ENCODE data around the gene FERMT3. TPM values are rescaled to one million over a fixed set of nuclear protein-coding genes. Genes with fewer than 3 reads are reported as not detected.

The FERMT3 gene
- total and polyA plus RNA-seq, 2 of the 8 experiments (the other 6 are each of a cell fraction or from before 2014, with no cell fraction given) = 1.4 to 3.7 TPM

- H4K20me1 ChIP-seq (replicated peaks in 1 of 2; ENCODE audit: control insufficient read depth in 1 of 2, insufficient read depth in 2 of 2, low read length in 2 of 2) = peaks cover 0 to 6% of the 10 kb centered on the region in 2 experiments
- no peak overlapping the region for H2BK20ac ChIP-seq (ENCODE audit: low read length)
- no peak overlapping the region for H2BK5ac ChIP-seq (ENCODE audit: low read depth, low read length)
- H3K4me3 ChIP-seq (ENCODE audit: extremely low read depth in 1 of 4, insufficient read depth in 2 of 4, low read depth in 3 of 4, low read length in 4 of 4) = no peak overlapping the region
- H3K36me3 ChIP-seq (ENCODE audit: control insufficient read depth in 2 of 4, insufficient read depth in 4 of 4, low read length in 3 of 4) = 0 out of 8 replicates have a peak, but pooled peaks cover 0 to 3% (median 1%) of the 10 kb centered on the region in 4 experiments
- H3K4me1 ChIP-seq (replicated peaks in 1 of 4; ENCODE audit: control insufficient read depth in 3 of 4, insufficient read depth in 4 of 4, low read length in 3 of 4) = peaks cover 0 to 19% (median 6%) of the 10 kb centered on the region in 4 experiments; a peak in 6 of 7 replicates
- no peak overlapping the region for H3K4ac ChIP-seq (replicated peaks; ENCODE audit: insufficient read length, low read depth, low read length)
- POLR2A ChIA-PET (ENCODE audit: partially characterized antibody) = interaction anchor here (0.8 to 11.9 kb wide), 7 partner anchors 9 to 47 kb away, joined by 3 to 190 read pairs (median 4); partner anchors contain the start of genes FERMT3, FKBP2, PLCB3 and PPP1R14B
- DNase-seq (ENCODE audit: low read depth in 1 of 2, low spot score in 2 of 2) (no peak), FAIRE-seq (no peak)
- no peak overlapping the region for H2BK15ac ChIP-seq (ENCODE audit: low read length)
- no peak overlapping the region for H2AFZ ChIP-seq (ENCODE audit: low read length)
- no peak overlapping the region for H4K91ac ChIP-seq (replicated peaks; ENCODE audit: insufficient read length, low read length)
- no peak overlapping the region for H3K56ac ChIP-seq (replicated peaks; ENCODE audit: insufficient read length, low read depth, low read length)
- CTCF ChIA-PET (ENCODE audit: partially characterized antibody) = interaction anchor here (0.6 to 8.6 kb wide), 7 partner anchors 9 to 1023 kb away, joined by 3 to 51 read pairs (median 8); partner anchors contain the start of genes FERMT3 and PLCB3
- H2BK12ac ChIP-seq (ENCODE audit: low read depth, low read length) = no peak overlapping the region
- no peak overlapping the region for H2BK120ac ChIP-seq (replicated peaks; ENCODE audit: low read depth, low read length)
- H3K4me2 ChIP-seq (ENCODE audit: insufficient read depth in 1 of 2, low read depth in 2 of 2, low read length in 2 of 2) = peak overlapping the region in 1 of 2 experiments; percentile 80; a peak in 1 of 4 replicates
- H3K9ac ChIP-seq (replicated peaks in 1 of 4; ENCODE audit: extremely low read depth in 1 of 4, low read depth in 3 of 4, low read length in 3 of 4) = no peak overlapping the region
- H4K8ac ChIP-seq (ENCODE audit: extremely low read depth, insufficient read depth, low read length) = no peak overlapping the region
- no peak overlapping the region for H3K27ac ChIP-seq (ENCODE audit: low read depth, low read length)
- H3K14ac ChIP-seq (ENCODE audit: insufficient read length) = no peak overlapping the region
- WGBS, 2 experiments (ENCODE audit: extremely low coverage in 1 of 2, insufficient coverage in 1 of 2, insufficient read length in 1 of 2, insufficient replicate concordance in 2 of 2, low coverage in 1 of 2, low lambda C conversion rate in 2 of 2, missing lambda C conversion rate in 1 of 2) = 94% methylated on average over 8 of the region's 8 CpGs; no CpG with 5 or more reads in 1 of the 2 experiments
- peaks cover 15% of the 10 kb centered on the region for H3K23me2 ChIP-seq (ENCODE audit: low read depth, low read length)
- no peak for TF ChIP-seq YY1 (IDR thresholded peaks at IDR 0.05; ENCODE audit: low read depth, low read length)
- no peak overlapping the region for H2AK5ac ChIP-seq (ENCODE audit: low read depth, low read length)
- peaks cover 0 to 12% (median 6%) of the 10 kb centered on the region in 4 experiments; a peak in 4 of 7 replicates for H3K27me3 ChIP-seq (replicated peaks in 1 of 4; ENCODE audit: control insufficient read depth in 3 of 4, extremely low read depth in 1 of 4, insufficient read depth in 3 of 4, low read length in 3 of 4)
- no peak overlapping the region for H4K5ac ChIP-seq (ENCODE audit: insufficient read length, low read depth, low read length)
- H3K9me3 ChIP-seq (ENCODE audit: insufficient read depth in 2 of 2, low read depth in 1 of 2, low read length in 1 of 2) = no peaks in the 10 kb centered on the region
- no peaks in the 10 kb centered on the region for H3K79me2 ChIP-seq (ENCODE audit: control insufficient read depth in 1 of 2, insufficient read depth in 2 of 2, low read length in 2 of 2)
- H3K79me1 ChIP-seq (ENCODE audit: low read depth, low read length) = no peaks in the 10 kb centered on the region; the same call in 1 of the 2 replicates
- no peak overlapping the region for H3K18ac ChIP-seq (ENCODE audit: extremely low read depth, low read length)
- H3K23ac ChIP-seq (ENCODE audit: insufficient read length) = no peak overlapping the region
These were observed 26.4 kb downstream of the FERMT3 start for GRCh38 chr11:64232967-64233315.

Measured in H1 (cell line).